ENCODE measurements around the gene ARID4A.
"Not testable (repeated sequence)": the region's sequence is repeated elsewhere in the genome, so short reads cannot be mapped to it uniquely, and the experiment has no call there.

ARID4A gene

GRCh38 chr14:58353516-58354299 lies 55.4 kb downstream of the ARID4A start:
- in situ Hi-C loops (cut with MboI; ENCODE audit: low sequenced_read_pairs): no loop called here

GRCh38 chr14:58354808-58355207 lies 56.5 kb downstream of the ARID4A start:
- in situ Hi-C loops (cut with MboI; ENCODE audit: low sequenced_read_pairs): no loop called here

DNA sequence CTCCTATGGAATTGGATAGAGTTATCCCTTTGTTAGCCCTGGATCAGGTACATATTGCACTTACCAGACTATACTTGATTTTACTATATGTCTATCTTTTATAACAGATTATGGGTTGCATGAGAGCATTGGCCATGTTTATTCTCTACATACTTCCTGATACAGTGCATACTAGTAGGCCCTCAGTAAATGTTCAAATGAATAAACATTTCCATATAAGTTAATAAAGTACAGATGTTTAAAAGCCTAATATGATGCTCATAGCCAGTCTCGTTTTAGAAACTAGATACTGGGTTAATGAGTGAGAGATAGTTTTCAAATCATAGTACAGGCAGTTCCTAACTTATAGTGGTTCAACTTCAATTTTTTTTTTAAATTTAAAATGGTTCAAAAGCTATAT lies 57.9 kb downstream of the ARID4A start:
- in situ Hi-C loops (cut with MboI; ENCODE audit: low sequenced_read_pairs): no loop called here

DNA sequence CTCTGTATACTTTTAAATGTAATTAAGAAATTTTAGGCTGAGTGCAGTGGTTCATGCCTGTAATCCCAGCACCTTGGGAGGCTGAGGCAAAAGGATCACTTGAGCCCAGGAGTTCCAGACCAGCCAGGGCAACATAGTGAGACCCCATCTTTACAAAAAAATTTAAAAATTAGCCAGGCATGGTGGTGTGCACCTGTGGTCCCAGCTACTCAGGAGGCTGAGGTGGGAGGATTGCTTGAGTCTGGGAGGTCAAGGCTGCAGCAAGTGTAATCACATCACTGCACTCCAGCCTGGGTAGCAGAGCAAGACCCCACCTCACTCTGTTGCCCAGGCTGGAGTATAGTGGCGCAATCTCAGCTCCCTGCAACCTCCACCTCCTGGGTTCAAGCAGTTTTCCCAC lies 63.9 kb downstream of the ARID4A start:
- in situ Hi-C loops (cut with MboI; ENCODE audit: low sequenced_read_pairs): not testable (repeated sequence)

DNA sequence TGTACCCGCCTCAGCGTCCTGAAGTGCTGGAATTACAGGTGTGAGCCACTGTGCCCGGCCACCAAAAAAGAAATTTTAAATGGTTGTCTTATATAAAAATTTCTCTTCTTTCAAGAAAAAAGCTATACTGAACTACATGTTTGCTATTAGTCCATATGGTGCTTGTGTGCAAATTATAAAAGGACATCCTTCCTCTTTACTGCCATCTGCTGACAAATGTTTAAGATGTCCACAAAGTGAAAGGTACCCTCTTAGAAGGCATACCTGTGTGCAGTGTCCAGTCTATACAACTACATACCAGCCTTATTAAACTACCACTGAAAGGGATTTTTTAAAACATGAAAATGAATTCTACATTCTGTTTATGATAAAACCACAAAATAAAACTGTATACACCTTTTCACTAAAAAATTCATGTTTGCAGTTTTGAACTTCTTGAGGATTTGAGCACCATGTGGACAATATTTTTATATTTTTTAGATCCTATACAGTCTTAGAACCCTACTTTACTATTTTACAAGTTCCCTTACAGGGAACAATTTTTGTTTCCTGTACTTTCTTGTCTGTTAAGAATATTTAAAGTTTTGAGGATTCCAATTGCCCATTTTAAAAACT lies 64.5 kb downstream of the ARID4A start:
- in situ Hi-C loops (cut with MboI; ENCODE audit: low sequenced_read_pairs): no loop called here

DNA sequence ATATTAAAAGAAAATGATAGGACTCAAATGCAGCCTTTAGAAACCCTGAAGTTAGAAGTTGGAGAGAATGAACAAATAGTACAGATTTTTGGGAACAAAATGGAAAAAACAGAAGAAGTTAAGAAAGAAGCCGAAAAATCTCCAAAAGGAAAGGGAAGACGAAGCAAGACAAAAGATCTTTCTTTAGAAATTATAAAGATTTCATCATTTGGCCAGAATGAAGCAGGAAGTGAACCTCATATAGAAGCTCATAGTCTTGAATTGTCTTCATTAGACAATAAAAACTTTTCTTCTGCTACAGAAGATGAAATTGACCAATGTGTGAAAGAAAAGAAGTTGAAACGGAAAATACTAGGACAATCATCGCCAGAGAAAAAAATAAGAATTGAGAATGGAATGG lies 66.0 kb downstream of the ARID4A start:
- in situ Hi-C loops (cut with MboI; ENCODE audit: low sequenced_read_pairs): no loop called here

GRCh38 chr14:58367296-58367695 lies 68.9 kb downstream of the ARID4A start:
- in situ Hi-C loops (cut with MboI; ENCODE audit: low sequenced_read_pairs): no loop called here

GRCh38 chr14:58368956-58369355 lies 70.6 kb downstream of the ARID4A start:
- in situ Hi-C loops (cut with MboI; ENCODE audit: low sequenced_read_pairs): no loop called here

DNA sequence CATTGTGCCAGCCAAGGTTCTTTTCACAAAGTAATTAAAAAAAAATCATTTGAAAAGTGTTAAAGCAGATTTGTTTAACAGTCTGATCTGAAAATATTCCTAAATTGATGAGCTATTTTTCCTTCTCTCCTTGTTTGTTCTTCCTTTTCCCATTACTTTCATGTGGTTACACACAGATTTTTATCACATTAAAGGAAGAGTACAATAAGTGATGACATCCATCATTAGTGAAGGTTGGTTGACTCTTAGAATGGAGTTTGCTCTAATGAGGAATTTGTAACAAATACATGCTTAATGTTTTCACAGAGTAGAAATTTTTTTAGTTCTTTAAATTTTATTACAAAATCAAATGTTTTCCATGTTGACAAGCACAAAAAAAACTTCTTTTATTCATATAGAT lies 78.4 kb downstream of the ARID4A start:
- in situ Hi-C loops (cut with MboI; ENCODE audit: low sequenced_read_pairs): no loop called here

DNA sequence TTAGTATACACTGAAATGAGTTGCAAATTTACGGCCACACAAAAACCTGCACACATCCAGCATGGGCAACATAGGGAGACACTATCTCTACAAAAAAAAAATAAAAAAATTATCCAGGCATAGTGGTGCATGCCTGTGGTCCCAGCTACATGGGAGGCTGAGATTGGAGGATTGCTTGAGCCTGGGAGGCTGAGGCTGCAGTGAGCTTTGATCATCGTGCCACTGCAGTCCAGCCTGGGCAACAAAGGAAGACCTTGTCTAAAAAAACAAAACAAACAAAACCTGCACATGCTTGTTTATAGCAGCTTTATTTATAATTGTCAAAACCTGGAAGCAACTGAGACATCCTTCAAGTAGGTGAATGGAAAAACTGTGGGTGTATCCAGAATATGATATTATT lies 92.5 kb downstream of the ARID4A start:
- in situ Hi-C loops (cut with MboI; ENCODE audit: low sequenced_read_pairs): no loop called here

DNA sequence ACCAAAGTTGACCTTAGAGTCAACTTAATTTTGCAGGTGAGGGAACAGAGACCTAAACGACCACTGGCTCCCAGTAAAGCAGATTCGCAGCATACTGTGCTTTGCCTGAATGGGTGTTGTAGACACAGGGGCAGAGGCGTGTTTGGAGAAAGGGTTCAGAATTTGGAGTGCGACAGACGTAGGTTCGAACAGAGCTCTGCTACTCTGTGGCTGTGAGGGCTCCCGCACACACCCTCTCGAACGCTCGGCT lies 97.1 kb downstream of the ARID4A start:
- in situ Hi-C loops (cut with MboI; ENCODE audit: low sequenced_read_pairs): no loop called here

DNA sequence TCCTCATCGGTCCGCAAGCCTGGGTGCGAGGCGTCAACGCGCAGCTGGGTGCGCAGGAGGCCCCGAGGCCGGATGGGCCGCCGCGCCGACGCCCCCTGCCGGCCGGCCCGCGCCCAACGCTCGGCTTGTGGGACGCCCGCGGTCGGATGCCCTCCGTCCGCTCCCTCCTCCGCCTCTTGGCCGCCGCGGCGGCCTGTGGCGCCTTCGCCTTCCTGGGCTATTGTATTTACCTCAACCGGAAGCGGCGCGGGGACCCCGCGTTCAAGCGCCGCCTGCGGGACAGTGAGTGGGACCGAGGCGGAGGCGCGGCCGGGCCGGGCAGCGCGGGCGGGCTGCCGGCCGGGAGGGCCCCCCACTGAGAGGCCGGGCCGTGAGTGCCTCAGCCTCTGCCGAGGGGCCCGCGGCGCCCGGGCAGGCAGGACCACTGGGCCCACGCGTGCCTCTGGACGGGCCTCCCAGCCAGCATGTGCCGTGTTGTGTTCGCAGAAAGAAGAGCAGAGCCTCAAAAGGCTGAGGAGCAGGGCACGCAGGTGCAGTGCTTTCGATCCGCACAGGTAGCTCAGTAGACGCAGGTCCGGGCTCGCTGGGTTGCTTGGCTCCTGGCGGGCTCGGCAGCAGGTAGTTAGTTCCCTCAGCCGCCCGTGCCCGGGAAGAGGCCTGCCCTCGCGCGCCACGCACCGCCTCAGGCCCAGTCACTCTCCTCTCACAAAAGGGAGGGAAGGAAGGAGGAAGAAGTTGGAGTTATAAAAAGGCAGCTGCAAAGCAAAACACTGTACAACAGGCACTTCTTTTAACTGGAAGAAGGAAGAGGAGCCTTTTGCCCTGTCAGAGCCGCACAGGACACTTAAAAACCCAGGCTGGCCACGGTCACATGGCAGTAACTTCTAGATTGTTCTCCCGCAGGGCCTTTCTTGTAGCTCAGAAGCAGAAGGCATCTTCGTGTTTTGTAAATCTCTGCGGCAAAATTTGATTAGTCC lies 97.7 kb downstream of the ARID4A start, which contains the start of gene TOMM20L:
TOMM20L (plus strand) TSS at position 119 of the 977 bp plus-strand sequence; CDS start at position 147, 28 bp downstream.
- in situ Hi-C loops (cut with MboI; ENCODE audit: low sequenced_read_pairs): no loop called here

DNA sequence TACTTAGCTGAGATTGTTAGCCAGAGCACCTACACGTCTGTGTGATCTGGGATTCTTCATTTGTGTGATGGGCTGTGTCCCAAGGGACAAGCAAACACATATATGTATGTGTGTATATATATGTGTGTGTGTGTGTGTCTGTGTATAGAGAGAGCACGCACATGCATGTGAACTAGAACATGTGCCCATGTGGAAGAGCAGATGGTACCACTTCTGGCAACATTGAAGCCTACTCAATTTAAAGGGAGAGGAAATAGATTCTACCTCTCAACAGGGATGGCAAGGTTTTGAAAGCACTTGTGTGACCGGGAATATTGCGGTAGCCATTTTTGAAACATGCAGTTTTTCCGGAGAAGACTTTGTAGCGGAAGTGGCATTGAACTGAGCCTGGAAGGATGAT lies 98.8 kb downstream of the ARID4A start:
- in situ Hi-C loops (cut with MboI; ENCODE audit: low sequenced_read_pairs): no loop called here

DNA sequence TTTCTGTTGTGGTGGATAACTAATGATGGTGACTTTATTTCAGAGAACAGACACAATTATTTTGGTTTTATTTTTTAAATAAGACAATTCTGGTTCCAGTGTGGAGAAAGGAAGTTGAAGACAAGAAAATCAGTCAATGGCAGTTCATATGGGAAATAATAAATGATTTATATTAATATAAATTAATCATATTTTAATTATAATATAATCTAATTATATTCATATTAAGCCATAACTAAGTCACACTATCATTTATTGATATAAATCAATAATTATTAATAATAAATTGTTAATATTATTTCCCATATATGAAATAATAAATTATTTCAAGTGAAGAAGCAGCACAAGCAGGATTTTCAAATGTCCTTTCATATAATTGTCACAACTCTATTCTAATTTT lies 100.1 kb downstream of the ARID4A start:
- in situ Hi-C loops (cut with MboI; ENCODE audit: low sequenced_read_pairs): no loop called here

DNA sequence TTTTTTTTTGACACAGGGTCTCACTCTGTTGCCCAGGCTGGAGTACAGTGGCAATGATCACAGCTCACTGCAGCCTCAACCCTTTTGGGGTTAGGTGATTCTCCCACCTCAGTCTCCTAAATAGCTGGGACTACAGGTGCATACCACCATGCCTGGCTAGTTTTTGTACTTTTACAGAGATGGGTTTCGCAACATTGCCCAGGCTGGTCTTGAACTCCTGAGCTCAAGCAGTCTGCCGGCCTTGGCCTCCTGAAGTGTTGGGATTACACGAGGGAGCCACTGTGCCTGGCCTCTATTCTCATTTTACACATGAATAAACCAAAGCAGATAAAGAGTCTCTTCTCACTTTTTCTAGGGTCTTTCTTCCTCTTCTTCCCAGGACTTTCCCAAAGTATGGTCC lies 100.5 kb downstream of the ARID4A start:
- in situ Hi-C loops (cut with MboI; ENCODE audit: low sequenced_read_pairs): no loop called here

DNA sequence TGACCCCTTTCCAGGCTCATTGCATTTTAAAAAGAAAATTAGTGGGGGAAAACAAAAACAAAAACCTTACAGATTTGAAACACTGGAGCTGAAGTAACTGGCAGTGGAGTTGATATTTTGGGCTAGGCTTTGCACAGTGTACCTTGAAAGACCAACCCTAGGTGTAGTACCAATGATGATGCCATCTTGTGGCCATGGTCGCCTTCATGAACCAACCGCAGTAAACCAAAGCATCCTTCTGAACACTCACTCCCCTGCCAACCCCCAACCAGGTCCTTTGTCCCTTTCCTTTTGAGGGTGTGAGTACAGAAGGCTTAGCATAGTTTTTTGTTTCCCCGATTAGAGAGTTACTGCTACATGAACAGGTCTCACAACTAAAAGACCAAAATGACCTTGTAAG lies 103.2 kb downstream of the ARID4A start:
- in situ Hi-C loops (cut with MboI; ENCODE audit: low sequenced_read_pairs): no loop called here

GRCh38 chr14:58408681-58409215 lies 110.4 kb downstream of the ARID4A start:
- in situ Hi-C loops (cut with MboI; ENCODE audit: low sequenced_read_pairs): no loop called here

GRCh38 chr14:58414845-58415244 lies 116.5 kb downstream of the ARID4A start:
- in situ Hi-C loops (cut with MboI; ENCODE audit: low sequenced_read_pairs): no loop called here

DNA sequence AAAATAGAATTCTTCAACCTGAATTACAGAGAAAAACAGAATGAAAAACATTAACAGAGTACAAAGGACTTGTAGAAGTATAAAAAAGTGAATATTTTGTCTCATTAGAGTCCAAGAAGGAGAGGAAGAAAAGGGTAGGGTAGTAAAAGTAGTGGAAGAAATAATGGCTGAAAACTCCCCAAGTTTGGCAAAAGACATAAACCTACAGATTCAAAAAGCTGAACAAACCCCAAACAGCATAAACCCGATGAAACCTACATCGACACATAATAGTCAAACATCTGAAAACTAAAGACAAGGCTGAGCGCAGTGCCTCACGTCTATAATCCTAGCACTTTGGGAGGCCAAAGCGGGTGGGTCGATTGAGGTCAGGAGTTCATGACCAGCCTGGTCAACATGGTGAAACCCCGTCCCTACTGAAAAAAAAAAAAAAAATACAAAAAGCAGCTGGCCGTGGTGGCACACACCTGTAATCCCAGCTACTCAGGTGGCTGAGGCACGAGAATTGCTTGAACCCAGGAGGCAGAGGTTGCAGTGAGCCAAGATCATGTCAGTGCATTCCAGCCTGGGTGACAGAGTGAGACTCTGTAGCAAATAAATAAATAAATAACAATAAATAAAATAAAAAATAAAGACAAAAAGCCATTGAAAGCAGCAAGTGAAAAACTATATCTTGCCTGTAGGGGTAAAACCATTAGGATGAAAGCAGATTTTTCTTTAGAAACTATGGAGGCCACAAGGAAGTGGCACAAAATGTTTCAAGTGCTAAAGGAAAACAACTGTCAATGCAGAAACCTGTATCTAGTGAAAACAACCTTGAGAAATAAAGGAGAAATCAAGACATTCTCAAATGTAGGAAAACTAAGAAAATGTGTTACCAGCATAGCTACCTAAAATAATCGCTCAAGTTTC lies 117.5 kb downstream of the ARID4A start:
- in situ Hi-C loops (cut with MboI; ENCODE audit: low sequenced_read_pairs): no loop called here

- in situ Hi-C loops (cut with MboI; ENCODE audit: low sequenced_read_pairs): not testable (repeated sequence)
Measured at GRCh38 chr14:58416934-58417333, 118.6 kb downstream of the ARID4A start.

Data from HL-60/S4 treated with phorbol 12-myristate 13-acetate at 8.2 ng/mL for 4 days and 3 days (cell line).